H54 (cell line): Measurements from ENCODE around the gene MYLK.

Experiments
- DNase-seq: peaks from one replicate; pipeline ENCODE4 v3.0.0; 2011; ENCODE audit warnings: low spot score, mixed read lengths; ENCODE audit not compliant: insufficient read length
- FAIRE-seq: peaks from 3 replicates; lab custom pipeline; 2011; peaks lifted over from hg19 to GRCh38; lab: Jason Lieb, UNC
- POLR2A ChIP-seq: IDR thresholded peaks from 2 replicates; pipeline ENCODE4 v1.6.1; 2011; ENCODE audit warnings: low read depth, mild to moderate bottlenecking, low read length

MYLK gene

DNA sequence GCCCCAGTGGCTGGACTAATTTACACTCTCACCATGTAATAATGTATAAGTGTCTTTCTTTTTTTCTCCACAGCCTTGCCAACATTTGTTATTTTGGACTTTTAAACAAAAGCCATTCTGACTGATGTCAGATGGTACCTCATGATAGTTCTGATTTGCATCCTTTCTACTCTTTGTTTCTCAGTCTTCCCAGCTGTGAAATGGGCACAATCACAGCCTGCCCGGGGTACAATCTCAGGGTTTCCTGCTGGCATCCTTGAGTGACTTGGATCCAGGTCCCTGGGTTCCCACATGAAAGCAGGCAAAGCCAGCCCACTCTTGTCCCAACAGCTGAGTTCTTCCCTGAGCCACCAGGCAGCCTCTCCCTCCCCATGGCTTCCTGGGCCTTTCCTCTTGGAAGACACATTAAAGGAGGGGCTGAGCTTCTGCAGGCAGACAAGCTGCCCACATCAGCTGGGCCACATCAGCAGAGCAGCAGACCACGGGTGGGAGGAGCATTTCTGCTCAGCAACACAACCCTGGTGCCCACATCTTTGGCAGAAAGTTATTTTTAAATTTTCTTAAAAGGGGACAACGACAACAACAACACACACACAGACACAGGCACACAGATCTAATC, 82.0 kb downstream of the MYLK start:
- TF ChIP-seq POLR2A, result no peak
- FAIRE-seq (no peak), DNase-seq (no peak)

DNA sequence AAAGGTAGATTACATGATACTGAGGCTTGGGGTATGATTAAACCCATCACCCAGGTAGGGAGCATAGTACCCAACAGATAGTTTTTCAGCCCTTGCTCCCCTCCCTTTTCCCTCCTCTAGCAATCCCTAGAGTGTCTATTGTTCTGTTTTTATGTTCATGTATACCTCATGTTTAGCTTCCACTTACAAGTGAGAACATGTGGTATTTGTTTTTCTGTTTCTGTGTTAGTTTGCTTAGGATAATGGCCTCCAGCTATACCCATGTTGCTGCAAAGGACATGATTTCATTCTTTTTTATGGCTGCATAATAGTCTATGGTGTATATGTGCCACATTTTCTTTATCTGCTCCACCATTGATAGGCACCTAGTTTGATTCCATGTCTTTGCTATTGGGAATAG, 82.7 kb downstream of the MYLK start:
- no peak for DNase-seq
- TF ChIP-seq POLR2A, result no peak
- FAIRE-seq, result no peak

DNA sequence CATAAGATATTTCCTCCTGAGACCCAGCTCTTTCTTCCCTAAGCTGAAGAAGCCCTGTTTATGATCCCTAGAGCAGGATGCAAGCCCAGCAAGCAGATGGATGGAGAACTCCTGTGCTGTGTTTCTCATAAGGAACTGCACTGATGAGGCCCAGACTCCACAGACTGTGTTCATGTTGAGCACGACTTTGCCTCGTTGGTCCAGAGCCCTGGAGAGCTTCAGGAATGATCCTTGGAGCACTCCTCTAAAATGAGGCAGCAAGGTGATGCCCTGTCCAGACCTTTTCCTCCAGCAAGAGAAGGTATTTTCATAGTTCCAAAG, 83.8 kb downstream of the MYLK start:
- TF ChIP-seq POLR2A, result no peak
- FAIRE-seq (no peak), DNase-seq (no peak)

DNA sequence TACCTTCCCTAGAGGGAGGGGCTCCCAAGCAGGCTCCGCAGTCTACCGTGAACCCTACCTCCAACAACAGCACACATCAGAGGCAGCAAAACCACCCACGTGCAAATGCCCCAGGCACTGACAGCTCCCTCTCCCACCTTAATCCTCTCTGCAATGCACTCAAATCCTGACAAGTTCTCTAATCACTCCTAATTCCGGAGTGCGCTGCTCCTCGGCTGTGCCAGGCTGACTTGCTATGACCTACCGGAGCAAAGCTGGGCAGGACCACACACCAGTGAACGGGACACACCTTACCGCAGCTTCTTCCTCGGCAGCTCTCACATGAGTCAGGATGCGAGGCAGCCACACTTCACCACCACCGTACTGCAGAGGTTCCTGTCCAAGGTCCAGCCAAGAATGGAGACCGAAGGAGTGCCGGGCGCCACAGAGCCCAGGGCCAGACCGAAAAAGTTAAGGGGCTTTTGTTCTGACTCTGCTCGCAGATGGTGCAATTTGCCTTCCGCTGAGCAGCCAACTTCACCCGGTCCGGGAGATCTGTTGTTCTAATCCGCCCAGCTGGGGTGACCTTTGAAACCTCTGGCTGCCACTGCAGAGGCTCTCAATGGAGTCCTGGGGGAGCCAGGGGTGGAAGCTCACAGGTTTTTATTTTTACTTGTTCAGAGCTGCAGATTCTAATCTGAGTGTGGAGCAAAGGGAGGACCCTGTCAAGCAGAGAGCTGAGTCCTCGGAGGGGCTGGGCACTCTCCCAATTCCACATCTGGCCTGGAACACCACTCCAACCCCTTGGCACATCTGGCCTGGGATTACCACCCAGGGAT, 84.4 kb downstream of the MYLK start:
- TF ChIP-seq POLR2A, result no peak
- DNase-seq (no peak), FAIRE-seq (no peak)

DNA sequence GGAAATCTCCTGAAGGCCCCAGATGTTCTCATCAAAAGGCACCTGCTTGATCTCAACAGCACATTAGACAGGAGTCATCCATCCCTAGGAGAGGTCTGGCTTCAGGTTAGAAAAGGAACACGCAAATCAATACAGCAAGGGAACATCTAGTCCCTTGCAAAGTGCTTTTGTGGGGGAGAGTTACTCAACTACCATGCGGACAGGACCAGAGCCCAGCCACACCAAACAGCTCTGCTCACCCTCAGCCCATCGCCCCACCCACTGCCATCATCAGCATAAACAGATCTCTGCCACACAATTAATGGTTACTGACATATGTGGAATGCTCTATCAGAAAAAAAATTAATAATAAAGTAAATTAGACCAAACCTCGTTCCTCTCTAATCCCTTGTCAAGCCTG, 85.6 kb downstream of the MYLK start:
- FAIRE-seq (no peak), DNase-seq (no peak)
- TF ChIP-seq POLR2A, result no peak

DNA sequence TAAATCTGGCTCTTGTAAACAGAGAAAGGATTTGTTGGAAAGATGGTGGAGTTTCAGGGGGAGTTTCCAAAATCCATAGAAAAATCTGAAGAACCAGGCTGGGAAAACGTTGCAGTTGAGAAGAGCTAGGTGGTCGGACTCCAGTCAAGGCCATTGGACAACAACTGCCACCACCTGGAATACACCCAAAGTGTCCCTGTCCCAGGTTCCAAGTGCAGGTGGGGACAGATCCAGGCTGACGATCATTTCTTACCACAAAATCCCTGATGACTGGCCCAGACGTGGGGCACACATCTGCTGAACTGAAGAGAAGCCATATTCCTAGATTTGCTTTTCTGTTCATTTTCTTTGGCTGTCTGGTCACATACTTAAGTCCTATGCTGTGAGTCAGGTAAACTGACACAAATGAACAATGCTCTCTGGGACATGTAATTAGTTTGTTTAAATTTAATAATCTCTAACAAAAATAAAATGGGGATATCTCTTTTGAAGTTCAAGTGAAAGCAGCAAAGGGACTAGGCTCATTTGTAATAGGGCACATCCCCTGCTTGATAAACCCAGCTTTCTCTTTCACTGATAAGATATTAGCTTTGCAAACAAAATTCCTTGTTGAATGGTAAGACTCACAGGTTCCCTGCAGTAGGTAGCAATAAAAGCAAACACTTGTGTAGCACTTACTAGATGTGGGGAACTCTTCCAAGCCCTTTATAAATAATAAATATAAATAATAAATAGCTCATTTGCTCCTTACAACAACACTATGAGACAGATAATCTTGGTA, 88.5 kb downstream of the MYLK start:
- DNase-seq, result no peak
- no peak for FAIRE-seq

DNA sequence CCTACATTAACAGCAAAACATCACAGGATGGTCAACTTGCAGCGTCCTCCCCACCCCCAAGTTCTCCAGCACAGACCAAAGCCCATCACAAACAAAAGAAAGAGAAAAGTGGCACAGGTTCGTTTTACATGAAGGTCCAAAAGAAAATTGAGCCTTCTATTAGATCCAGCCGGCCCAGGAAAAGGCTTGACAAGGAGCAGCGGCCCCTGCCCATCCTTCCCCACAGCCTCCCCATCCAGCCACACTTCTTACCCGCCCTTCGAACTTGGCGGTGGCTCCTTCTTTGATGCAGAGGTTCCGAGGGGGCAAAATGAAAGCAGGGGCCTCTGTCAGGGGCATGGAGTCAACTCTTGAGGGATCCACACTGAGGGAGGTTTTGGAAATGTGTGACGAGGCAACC, 90.7 kb downstream of the MYLK start:
- no peak for FAIRE-seq

More for the DNA sequence above, 88.5 kb downstream of the MYLK start:
- no peak for TF ChIP-seq POLR2A

DNA sequence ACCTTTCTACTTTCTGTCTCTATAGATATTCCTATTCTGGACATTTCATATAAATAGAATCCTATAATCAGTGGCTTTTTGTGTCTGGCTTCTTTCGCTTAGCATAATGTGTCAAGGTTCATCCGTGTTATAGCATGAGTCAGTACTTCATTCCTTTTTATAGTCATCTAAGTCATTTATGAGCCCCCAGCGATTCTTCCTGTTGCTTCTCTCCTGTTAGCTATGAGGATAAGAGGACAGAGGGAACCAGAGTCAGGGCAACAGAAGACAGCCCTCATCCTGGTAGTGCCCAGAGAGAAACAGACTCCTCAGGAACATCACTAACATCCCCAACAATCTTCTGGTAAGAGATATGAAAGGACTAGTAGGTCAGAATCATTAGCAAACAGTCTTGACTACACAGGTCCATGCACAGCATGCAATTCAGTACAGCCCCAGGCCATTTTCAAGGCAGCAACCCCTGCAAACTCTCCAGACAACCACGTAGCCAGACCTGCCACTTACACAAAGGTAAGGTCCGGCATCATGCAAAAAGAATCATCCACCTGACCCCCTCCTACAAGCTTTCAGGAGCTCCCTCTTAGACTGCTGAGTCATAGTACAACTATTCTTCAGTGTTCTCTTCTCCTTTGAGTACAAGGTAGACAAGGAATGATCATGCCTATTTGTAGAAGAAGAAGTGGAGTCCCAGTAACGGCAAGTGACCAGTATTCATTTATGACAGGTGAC, 91.5 kb downstream of the MYLK start:
- FAIRE-seq, result no peak

More for the DNA sequence above, 90.7 kb downstream of the MYLK start:
- DNase-seq, result no peak
- TF ChIP-seq POLR2A, result no peak

DNA sequence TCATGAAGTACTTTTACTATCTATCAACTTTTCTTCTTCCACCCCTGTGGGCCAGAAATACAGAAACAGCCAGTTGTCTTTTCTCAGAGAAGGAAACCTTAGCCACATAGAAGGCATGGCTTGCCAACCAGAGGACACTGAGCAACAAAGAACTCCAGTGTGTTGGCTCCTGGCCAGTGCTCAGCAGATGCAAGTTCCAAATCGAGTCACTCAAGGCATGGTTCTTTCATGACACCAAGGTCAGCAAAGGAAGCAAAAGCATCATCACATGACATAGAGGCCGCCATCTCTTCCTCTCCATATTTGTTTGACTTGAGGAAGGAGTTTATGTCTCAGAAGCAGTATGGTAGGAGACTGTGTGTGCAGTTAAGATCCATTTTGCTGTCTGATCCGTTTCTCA, 92.2 kb downstream of the MYLK start:
- DNase-seq (no peak), FAIRE-seq (no peak)
- no peak for TF ChIP-seq POLR2A

More for the DNA sequence above, 91.5 kb downstream of the MYLK start:
- TF ChIP-seq POLR2A, result no peak
- DNase-seq, result no peak

DNA sequence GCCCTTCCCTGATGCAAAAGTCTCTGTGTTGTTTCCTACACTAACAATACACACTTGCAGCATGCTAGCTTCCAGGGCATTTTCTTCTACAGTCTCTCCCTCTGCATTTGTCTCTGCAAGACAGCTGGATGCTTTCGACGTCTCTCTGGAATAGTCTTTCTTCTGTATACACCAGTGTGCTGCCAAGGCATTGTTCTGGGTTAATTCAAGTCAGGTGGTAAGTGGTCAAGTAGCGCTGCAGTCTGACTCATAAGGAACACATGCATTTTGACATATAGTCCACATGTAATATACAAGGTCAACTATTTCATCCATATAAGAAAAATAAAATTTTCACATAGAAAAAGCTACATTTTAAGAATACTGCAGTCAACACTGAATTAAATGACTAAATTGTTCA, 92.7 kb downstream of the MYLK start:
- DNase-seq (no peak), FAIRE-seq (no peak)
- TF ChIP-seq POLR2A, result no peak

DNA sequence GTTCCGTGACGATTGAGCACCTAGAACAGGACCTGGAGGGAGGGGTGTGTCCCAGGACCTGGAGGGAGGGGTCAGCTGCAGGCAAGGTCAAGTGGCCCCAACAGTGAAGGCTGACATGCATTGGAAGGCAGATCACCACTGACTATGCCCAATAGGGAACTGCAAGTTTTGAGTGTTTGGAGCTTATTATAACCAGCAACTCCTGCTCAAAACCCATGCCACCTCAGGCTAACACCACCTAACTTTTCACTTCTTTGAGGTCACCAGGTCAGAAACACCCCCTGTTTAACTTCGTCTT, 93.1 kb downstream of the MYLK start:
- DNase-seq (no peak), FAIRE-seq (no peak)
- TF ChIP-seq POLR2A, result no peak

DNA sequence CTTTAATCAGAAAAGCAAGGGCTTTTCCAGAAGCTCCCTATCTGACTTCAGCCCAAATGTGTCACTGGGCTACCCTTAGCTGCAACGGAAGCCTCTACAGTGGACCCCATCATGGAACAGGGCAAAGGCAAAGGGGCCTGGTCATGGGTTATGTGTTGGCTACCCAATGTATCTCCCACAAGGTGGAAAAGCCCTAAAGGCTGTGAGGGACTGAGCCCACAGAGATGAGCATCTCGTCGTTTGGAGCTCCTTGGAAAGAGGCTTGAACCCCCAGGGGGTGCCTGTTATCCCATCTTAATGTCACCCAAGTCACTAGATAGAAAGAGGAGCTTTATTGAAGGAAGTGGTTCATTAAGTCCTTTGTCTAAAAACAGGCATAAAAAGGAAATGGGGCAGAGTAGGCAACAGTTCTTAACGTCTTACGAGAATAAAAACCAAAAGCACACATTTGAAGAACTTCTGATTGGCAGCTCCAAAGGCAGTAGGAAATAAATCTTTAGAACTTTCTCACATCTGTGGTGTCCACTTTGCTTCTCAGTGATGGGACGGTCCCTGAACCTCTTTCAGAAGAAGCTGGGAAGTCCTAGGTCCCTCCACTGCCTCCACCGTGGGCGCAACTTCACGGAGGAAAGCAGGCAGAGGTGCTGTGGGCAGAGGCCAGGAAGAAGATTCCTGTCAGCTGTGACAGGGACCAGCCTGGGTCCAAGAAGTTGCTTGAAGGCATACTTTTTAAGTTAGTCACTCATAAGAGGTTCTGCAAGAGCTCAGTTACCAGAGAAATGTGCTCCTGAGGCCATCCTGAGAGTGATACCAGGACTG, 93.7 kb downstream of the MYLK start:
- DNase-seq (no peak), FAIRE-seq (no peak)
- no peak for TF ChIP-seq POLR2A

DNA sequence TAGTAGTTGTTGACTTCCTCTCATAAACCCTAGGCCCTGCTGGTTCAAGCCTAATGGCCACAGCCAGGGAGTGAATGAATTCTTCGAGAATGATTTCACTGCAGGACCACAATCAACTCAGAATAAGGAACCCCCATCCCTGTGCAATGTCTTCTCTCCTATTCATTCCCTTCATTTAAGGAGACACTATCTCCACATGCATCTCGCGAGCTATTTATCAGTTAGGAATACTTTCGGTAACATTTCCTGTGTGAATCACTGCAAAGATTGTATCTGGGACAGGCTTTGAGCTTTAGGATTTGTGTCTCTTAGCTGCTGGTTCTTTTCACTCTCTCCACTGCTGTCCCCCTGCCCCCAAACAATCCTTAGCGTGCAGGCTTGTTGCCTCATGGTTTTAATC, 94.4 kb downstream of the MYLK start:
- DNase-seq (no peak), FAIRE-seq (peak; percentile 41)
- TF ChIP-seq POLR2A, result no peak
